ENCODE data around the gene FOXS1.

The FOXS1 gene

DNA sequence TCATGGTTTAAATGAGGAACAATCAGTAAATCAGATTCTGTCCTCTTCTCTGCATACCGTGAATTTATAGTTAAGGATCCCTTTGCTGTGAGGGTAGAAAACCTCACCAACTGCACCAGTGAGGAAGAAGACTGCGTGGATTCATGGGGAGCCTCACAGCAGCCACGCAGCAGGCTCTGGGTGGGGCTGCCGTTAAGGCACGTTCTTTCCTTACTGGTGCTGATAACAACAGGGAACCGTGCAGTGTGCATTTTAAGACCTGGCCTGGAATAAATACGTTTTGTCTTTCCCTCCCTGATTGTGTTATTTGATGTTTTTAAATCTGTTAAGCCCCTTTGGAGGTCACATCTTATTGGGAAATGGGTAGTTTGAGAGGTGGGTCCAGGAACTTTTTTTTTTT is 43.9 kb downstream of the FOXS1 start:
- TF ChIP-seq FOXM1 (IDR thresholded peaks at IDR 0.05; ENCODE audit: borderline replicate concordance, low read depth) = no peak
- no peak for TF ChIP-seq RAD21 (IDR thresholded peaks at IDR 0.05; ENCODE audit: low read depth)
- TF ChIP-seq, protein P1, sequence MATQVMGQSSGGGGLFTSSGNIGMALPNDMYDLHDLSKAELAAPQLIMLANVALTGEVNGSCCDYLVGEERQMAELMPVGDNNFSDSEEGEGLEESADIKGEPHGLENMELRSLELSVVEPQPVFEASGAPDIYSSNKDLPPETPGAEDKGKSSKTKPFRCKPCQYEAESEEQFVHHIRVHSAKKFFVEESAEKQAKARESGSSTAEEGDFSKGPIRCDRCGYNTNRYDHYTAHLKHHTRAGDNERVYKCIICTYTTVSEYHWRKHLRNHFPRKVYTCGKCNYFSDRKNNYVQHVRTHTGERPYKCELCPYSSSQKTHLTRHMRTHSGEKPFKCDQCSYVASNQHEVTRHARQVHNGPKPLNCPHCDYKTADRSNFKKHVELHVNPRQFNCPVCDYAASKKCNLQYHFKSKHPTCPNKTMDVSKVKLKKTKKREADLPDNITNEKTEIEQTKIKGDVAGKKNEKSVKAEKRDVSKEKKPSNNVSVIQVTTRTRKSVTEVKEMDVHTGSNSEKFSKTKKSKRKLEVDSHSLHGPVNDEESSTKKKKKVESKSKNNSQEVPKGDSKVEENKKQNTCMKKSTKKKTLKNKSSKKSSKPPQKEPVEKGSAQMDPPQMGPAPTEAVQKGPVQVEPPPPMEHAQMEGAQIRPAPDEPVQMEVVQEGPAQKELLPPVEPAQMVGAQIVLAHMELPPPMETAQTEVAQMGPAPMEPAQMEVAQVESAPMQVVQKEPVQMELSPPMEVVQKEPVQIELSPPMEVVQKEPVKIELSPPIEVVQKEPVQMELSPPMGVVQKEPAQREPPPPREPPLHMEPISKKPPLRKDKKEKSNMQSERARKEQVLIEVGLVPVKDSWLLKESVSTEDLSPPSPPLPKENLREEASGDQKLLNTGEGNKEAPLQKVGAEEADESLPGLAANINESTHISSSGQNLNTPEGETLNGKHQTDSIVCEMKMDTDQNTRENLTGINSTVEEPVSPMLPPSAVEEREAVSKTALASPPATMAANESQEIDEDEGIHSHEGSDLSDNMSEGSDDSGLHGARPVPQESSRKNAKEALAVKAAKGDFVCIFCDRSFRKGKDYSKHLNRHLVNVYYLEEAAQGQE (IDR thresholded peaks at IDR 0.05; ENCODE audit: low read depth) = no peak

DNA sequence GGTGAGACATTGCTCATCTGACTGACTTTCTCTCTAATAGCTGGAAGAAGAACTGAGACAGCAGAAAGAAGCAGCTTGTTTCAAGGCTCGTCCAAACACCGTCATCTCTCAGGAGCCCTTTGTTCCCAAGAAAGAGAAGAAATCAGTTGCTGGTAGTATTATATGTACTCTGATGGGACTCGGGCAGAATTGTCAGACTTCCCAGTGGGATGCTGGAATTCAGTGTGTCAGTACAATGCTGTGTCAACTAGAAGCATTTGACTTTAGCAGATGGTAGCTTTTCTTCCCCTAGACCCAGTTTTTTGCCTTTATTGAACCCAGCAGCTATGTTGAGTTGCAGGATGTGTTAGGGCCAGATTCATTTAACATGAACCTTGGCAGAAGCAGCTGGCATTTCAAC is 48.0 kb downstream of the FOXS1 start:
- TF ChIP-seq CEBPB (IDR thresholded peaks at IDR 0.05) (no peak), TAF1 (IDR thresholded peaks at IDR 0.05; ENCODE audit: low read depth) (no peak), TCF12 (IDR thresholded peaks at IDR 0.05; ENCODE audit: low read depth) (no peak)
- TF ChIP-seq, protein P1 (IDR thresholded peaks at IDR 0.05; ENCODE audit: low read depth) = no peak
- TF ChIP-seq, protein P2, sequence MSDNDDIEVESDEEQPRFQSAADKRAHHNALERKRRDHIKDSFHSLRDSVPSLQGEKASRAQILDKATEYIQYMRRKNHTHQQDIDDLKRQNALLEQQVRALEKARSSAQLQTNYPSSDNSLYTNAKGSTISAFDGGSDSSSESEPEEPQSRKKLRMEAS (IDR thresholded peaks at IDR 0.05) = no peak
